Breast epithelium (tissue), 4 donors: ENCODE measurements around the gene TNS2. TPM values are rescaled to one million over a fixed set of nuclear protein-coding genes. Genes with fewer than 3 reads are reported as not detected.

Source experiments
- DNase-seq, 2 donors: peaks; one replicate each; pipeline ENCODE4 v3.0.0-alpha.2; 2019; ENCODE audit warnings: low spot score in 2 of 2
- H3K27ac ChIP-seq, 2 donors: fragments of 200-600 bp; sonication (generic) in 1 of 2; one replicate each; pipeline ENCODE4 v1.5.1; 2016 to 2019; ENCODE audit warnings: mild to moderate bottlenecking in 1 of 2
- H3K27me3 ChIP-seq, 2 donors: fragments of 200-600 bp; sonication (generic) in 1 of 2; one replicate each; pipeline versions ENCODE4 v1.5.1 to v1.6.0; 2017 to 2019; ENCODE audit warnings: control low read depth in 1 of 2, mild to moderate bottlenecking in 1 of 2
- H3K36me3 ChIP-seq: fragments of 200-600 bp; one replicate; pipeline ENCODE4 v1.5.1; 2019
- H3K4me1 ChIP-seq, 2 donors: fragments of 200-600 bp; sonication (generic); one replicate each; pipeline ENCODE4 v1.5.1; 2016 to 2019; ENCODE audit warnings: control low read depth in 1 of 2
- H3K4me3 ChIP-seq, 3 donors: fragments of 200-600 bp; sonication (generic); 1 replicate in 2 of 3; 2 replicates in 1 of 3; pipeline ENCODE4 v1.5.1; 2016 to 2019; ENCODE audit warnings: mild to moderate bottlenecking in 3 of 3, moderate library complexity in 2 of 3
- H3K9me3 ChIP-seq, 2 donors: fragments of 200-600 bp; sonication (generic) in 1 of 2; one replicate each; pipeline ENCODE4 v1.5.1; 2016 to 2019; ENCODE audit warnings: control low read depth in 1 of 2
- POLR2A ChIP-seq: fragments of 450-650 bp; IDR thresholded peaks from one replicate; pipeline ENCODE4 v1.6.1; 2016; ENCODE audit warnings: antibody characterized with exemption, mild to moderate bottlenecking, moderate library complexity
- POLR2AphosphoS5 ChIP-seq, 3 donors: sonication (generic); formaldehyde crosslinking; IDR thresholded peaks; one replicate each; pipeline ENCODE4 v1.6.1; 2017; ENCODE audit warnings: antibody characterized with exemption in 3 of 3
- intact Hi-C: fragments of 100-400 bp; cut with DNase I; formaldehyde crosslinking; loops from one replicate; pipeline ENCODE4 v1.15.1; 2023; ENCODE audit warnings: low total_unique reads
- total RNA-seq, 3 donors: library from RNA; depleted of rRNA; stranded (reverse); fragments of >200 nt; gene quantifications; one replicate each; pipeline ENCODE4 v1.1.0, GENCODE V29; 2016
- TF ChIP-seq, protein P1 (sequence below), 3 donors: fragments of 450-650 bp; IDR thresholded peaks; one replicate each; pipeline ENCODE4 v1.5.1; 2016 to 2017; ENCODE audit warnings: antibody characterized with exemption in 3 of 3, mild to moderate bottlenecking in 3 of 3, moderate library complexity in 3 of 3

TNS2 gene
- total RNA-seq, 3 donors from 2014 or later: 65.4 to 228 (median 156) TPM

DNA sequence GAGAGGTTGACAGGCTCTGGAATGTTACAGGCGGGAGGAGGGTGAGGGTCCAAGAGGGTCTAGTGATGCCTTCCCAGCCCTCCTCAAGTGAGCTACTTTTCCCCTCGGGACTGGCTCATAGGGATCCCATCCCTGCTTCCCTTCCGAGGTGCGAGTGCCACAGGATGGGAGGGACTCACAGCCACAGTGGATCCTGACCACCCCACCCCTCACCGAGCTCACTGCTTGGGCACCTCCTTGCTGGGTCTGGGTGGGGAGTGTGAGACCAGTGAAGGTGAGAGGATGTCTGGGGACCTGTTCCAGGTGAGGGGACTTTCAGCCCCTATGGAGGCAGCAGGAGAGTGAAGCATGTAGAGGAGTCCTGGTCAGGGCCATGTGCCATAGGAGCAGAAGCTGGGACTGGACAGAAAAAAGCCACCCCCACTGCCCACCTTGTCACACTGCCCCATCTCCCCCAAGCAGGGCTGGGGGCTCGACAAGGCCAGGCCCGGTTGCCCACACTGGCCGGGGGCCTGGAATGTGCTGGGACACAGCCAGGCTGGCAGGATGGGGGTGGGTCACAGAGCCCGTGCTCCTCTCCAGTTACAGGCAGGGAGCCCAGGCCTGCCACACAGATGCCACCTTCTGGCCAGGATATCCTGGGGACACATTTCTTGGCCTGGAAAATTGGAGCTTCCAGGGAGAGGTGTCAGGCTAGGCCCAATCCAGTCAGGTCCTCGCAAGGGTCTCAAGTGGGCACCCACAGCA lies 1.7 kb upstream of the TNS2 start:
- DNase-seq: peak; percentile 82 to 83
- H3K27ac ChIP-seq: peak overlapping the region; percentile 97 to 99
- H3K27me3 ChIP-seq: no peaks in the 10 kb centered on the region
- H3K36me3 ChIP-seq: no peaks in the 10 kb centered on the region
- H3K9me3 ChIP-seq: no peaks in the 10 kb centered on the region
- H3K4me3 ChIP-seq: peak overlapping the region; percentile 68 to 80 (median 78)
- intact Hi-C loops: no loop called here
- H3K4me1 ChIP-seq: peaks cover 6 to 57% of the 10 kb centered on the region in 2 donors
- peak in 2 of 3 donors; percentile 24 to 45 for TF ChIP-seq POLR2AphosphoS5 (IDR thresholded peaks at IDR 0.05)
- TF ChIP-seq, protein P1, sequence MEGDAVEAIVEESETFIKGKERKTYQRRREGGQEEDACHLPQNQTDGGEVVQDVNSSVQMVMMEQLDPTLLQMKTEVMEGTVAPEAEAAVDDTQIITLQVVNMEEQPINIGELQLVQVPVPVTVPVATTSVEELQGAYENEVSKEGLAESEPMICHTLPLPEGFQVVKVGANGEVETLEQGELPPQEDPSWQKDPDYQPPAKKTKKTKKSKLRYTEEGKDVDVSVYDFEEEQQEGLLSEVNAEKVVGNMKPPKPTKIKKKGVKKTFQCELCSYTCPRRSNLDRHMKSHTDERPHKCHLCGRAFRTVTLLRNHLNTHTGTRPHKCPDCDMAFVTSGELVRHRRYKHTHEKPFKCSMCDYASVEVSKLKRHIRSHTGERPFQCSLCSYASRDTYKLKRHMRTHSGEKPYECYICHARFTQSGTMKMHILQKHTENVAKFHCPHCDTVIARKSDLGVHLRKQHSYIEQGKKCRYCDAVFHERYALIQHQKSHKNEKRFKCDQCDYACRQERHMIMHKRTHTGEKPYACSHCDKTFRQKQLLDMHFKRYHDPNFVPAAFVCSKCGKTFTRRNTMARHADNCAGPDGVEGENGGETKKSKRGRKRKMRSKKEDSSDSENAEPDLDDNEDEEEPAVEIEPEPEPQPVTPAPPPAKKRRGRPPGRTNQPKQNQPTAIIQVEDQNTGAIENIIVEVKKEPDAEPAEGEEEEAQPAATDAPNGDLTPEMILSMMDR (IDR thresholded peaks at IDR 0.05): peak in 1 of 3 donors; percentile 13
- no peak for TF ChIP-seq POLR2A

DNA sequence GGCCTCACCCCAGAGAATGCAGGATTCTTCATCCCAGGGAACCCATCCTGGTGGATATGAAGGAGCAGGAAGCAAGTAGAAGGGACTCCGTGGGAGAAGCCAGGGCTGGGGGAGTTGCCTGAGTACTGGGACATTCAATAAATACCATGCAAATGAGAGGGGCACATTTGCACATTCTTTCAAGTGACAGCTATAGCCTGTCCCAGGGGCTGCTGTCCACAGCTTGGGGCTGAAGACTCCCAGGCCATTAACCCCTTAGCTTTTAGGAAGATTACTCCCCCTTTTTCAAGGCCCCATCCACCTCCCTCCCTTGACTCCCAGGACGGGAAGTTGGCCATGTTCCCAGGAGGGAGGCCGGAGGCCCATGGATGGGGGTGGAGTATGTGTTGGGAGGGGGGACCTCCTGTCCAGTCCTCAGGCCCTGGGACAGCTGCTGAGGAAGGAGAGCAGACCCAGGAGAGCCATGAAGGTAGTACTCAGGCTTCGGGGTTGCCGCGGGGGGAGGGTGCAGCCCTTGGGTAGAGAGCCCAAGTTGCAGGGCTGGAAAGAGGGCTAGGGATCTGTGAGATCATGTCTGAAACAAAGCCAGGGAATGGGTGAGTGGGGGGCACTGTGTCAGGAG lies 974 bp upstream of the TNS2 start:
- TF ChIP-seq POLR2A (no peak), POLR2AphosphoS5 (IDR thresholded peaks at IDR 0.05) (peak in 1 of 3 donors; percentile 47)
- peak overlapping the region; percentile 68 to 80 (median 78) for H3K4me3 ChIP-seq
- intact Hi-C loops: no loop called here

DNA sequence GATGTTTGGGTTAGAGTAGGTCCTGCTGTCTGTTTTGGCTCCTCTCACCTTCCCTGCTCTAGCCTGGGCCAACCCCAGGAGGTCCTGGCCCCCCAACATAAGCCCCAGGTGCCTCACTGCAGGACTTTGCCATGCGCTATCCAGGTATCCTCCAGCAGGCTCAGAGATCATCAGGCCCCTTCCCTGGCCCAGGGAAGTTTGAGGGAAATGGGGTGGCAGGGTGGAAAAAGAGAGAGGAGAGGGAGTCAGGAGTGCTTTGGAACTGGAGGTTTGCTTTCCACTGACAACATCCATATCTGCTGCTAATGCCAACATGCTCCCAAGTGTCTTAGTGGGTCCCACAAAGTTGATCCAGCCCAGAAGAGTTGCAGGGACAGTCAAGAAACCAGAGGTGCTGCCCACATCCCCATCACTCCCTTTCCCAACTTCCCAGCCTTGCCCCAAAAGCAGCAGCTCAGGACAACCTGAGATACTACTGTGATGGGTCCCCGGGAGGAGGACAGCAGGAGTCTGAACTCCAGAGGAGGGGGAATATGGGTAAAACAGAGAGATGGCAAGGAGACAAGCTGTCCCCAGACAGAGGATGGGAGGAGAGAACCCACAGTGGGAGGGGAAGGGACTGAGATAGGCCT lies 677 bp downstream of the TNS2 start:
- no peak for DNase-seq
- intact Hi-C loops: no loop called here
- peaks cover 17 to 44% of the 10 kb centered on the region in 2 donors for H3K4me1 ChIP-seq
- TF ChIP-seq, protein P1 (IDR thresholded peaks at IDR 0.05): no peak
- no peak for TF ChIP-seq POLR2A
- no peak for TF ChIP-seq POLR2AphosphoS5 (IDR thresholded peaks at IDR 0.05)
- peak overlapping the region; percentile 97 to 99 for H3K27ac ChIP-seq
- no peaks in the 10 kb centered on the region for H3K27me3 ChIP-seq
- H3K9me3 ChIP-seq: no peaks in the 10 kb centered on the region
- no peaks in the 10 kb centered on the region for H3K36me3 ChIP-seq
- H3K4me3 ChIP-seq: peak overlapping the region; percentile 68 to 80 (median 78)

More for the DNA sequence above, 974 bp upstream of the TNS2 start:
- Histone ChIP-seq H3K27me3 (no peaks in the 10 kb centered on the region), H3K9me3 (no peaks in the 10 kb centered on the region), H3K4me1 (peaks cover 13 to 60% of the 10 kb centered on the region in 2 donors), H3K27ac (peak overlapping the region; percentile 97 to 99), H3K36me3 (no peaks in the 10 kb centered on the region)
- peak in 1 of 2 donors; percentile 39 for DNase-seq

DNA sequence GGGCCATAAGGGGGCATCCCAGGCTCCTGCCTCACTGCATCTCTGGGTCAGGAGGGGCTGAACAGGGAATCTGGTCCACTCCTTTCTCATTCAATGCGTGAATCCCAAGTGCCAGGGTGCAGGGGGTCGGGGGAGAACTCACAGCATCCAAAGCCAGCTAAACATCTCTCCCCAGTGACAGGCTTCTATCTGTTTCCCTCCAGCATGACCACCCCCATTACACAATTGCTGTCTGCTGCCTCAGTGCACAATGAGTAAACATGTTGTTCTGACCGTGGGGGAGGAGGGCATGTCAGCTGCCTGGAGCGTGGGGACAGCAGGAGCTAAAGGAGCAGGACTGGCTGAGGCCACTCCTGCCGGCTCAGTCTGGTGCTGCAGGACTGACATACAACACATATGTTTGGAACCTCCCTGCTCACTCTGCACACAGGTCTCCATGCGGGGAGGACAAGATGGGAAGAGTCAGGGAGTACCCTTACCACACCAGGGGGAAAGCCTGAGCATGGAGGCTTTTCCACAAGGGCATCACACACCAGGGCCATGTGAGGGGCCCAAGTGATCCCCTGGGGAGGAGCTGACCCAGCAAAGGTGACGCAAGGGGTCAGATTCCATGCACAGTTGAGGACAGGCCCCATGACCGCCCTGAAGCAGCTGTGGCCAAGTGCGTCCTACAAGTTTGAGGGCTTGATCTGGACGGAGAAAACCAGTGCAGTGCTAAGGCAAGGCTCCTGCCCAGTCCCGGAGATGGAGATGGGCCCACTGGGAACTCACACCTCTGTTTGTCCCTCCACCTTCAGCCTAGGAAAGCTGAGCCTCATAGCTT lies 1.4 kb downstream of the TNS2 start:
- no peaks in the 10 kb centered on the region for H3K36me3 ChIP-seq
- no peaks in the 10 kb centered on the region for H3K27me3 ChIP-seq
- TF ChIP-seq, protein P1 (IDR thresholded peaks at IDR 0.05): peak; percentile 44 to 68 (median 50)
- TF ChIP-seq POLR2A: peak; percentile 11
- peak; percentile 58 to 83 (median 72) for TF ChIP-seq POLR2AphosphoS5 (IDR thresholded peaks at IDR 0.05)
- no peaks in the 10 kb centered on the region for H3K9me3 ChIP-seq
- peak in 1 of 2 donors; percentile 75 for DNase-seq
- peak overlapping the region; percentile 68 to 80 (median 78) for H3K4me3 ChIP-seq
- peak overlapping the region; percentile 97 to 99 for H3K27ac ChIP-seq
- intact Hi-C loops: no loop called here
- H3K4me1 ChIP-seq: peaks cover 17 to 39% of the 10 kb centered on the region in 2 donors

DNA sequence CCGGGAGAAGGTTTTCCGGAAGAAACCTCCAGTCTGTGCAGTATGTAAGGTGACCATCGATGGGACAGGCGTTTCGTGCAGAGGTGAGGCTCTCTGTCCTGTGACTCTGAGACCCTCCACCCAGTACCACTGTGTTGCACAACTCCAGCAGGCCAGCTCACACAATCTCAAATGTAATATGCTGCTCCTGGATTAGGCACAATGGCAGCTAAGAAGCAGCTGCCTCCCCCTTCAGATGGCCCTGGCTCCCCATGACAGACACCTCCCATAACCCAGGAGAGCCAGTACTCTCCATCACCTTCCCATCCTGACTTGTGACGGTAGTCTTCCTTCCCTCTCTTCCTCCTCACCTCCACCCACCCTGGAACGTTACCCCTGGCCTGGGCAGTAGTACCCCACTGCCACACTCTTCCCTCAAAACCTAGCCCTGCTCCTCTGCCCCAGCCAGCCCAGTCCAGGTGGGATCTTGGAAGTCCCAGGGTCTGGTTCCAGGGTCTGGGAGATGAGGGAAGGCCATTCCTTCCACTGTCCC lies 2.1 kb downstream of the TNS2 start:
- Histone ChIP-seq H3K9me3 (no peaks in the 10 kb centered on the region), H3K4me3 (peak overlapping the region; percentile 68 to 80 (median 78)), H3K4me1 (peaks cover 17 to 39% of the 10 kb centered on the region in 2 donors), H3K36me3 (no peaks in the 10 kb centered on the region), H3K27me3 (no peaks in the 10 kb centered on the region), H3K27ac (peak overlapping the region; percentile 97 to 99)
- DNase-seq: peak in 1 of 2 donors; percentile 20
- TF ChIP-seq POLR2A (no peak), POLR2AphosphoS5 (IDR thresholded peaks at IDR 0.05) (no peak)
- TF ChIP-seq, protein P1 (IDR thresholded peaks at IDR 0.05): no peak
- intact Hi-C loops: no loop called here
